Urinary bladder (tissue), 4 donors: ENCODE data around the gene LIPG. TPM values are rescaled to one million over a fixed set of nuclear protein-coding genes. Genes with fewer than 3 reads are reported as not detected.

Source experiments
- DNase-seq: peaks from one replicate; pipeline ENCODE4 v3.0.0-alpha.2; 2015; ENCODE audit errors: extremely low spot score
- H3K27ac ChIP-seq: one replicate; pipeline ENCODE4 v1.5.1; 2013; ENCODE audit warnings: low read depth, mild to moderate bottlenecking, moderate library complexity
- H3K36me3 ChIP-seq: one replicate; pipeline ENCODE4 v1.6.1; 2013; ENCODE audit warnings: mild to moderate bottlenecking, moderate library complexity; ENCODE audit not compliant: insufficient read depth
- H3K4me1 ChIP-seq: one replicate; pipeline ENCODE4 v1.6.1; 2013; ENCODE audit warnings: mild to moderate bottlenecking, moderate library complexity; ENCODE audit not compliant: insufficient read depth
- H3K4me3 ChIP-seq: one replicate; pipeline ENCODE4 v1.5.1; 2013; ENCODE audit warnings: low read depth, low read length
- WGBS: extraction: QIAGEN DNeasy Blood & Tissue Kit; methylation state at CpG from one replicate; pipeline ENCODE4 v1.1.7; 2013; 5-methylcytosine and 5-hydroxymethylcytosine counted together
- polyA plus RNA-seq: library from polyadenylated mRNA; stranded (reverse); fragments of 200-250 nt; gene quantifications from one replicate; pipeline ENCODE4 v1.2.3, GENCODE V29; 2013
- total RNA-seq: library from RNA; depleted of rRNA; stranded (reverse); fragments of >200 nt; gene quantifications from one replicate; pipeline ENCODE4 v1.2.3, GENCODE V29; 2014
- donor health status: healthy with polysubstance abuse.
- donor health status: healthy.

Gene LIPG
- total and polyA plus RNA-seq, 2 donors: 0.85 to 5.0 TPM

- no peaks in the 10 kb centered on the region for H3K36me3 ChIP-seq
- H3K4me1 ChIP-seq: no peaks in the 10 kb centered on the region
- no peak for DNase-seq
- H3K4me3 ChIP-seq: no peak overlapping the region
- WGBS: 47% methylated on average over 8 of the region's 8 CpGs
- no peak overlapping the region for H3K27ac ChIP-seq
These were observed 34.1 kb upstream of the LIPG start for GRCh38 chr18:49527631-49528327.

GRCh38 chr18:49529596-49529995 lies 32.3 kb upstream of the LIPG start:
- Histone ChIP-seq H3K4me3 (no peak overlapping the region), H3K4me1 (no peaks in the 10 kb centered on the region), H3K27ac (no peak overlapping the region), H3K36me3 (no peaks in the 10 kb centered on the region)
- DNase-seq: no peak
- 61% methylated on average over 3 of the region's 3 CpGs for WGBS

GRCh38 chr18:49531678-49532153 lies 30.1 kb upstream of the LIPG start:
- Histone ChIP-seq H3K27ac (no peak overlapping the region), H3K36me3 (no peaks in the 10 kb centered on the region), H3K4me3 (no peak overlapping the region), H3K4me1 (no peaks in the 10 kb centered on the region)
- 62% methylated on average over 10 of the region's 10 CpGs for WGBS
- no peak for DNase-seq

- Histone ChIP-seq H3K4me3 (no peak overlapping the region), H3K4me1 (no peaks in the 10 kb centered on the region), H3K36me3 (no peaks in the 10 kb centered on the region), H3K27ac (no peak overlapping the region)
- 92% methylated on average over 1 of the region's 1 CpG for WGBS
- no peak for DNase-seq
These were observed 26.8 kb upstream of the LIPG start for GRCh38 chr18:49534846-49535601.

GRCh38 chr18:49537232-49537896 lies 24.5 kb upstream of the LIPG start:
- 77% methylated on average over 6 of the region's 6 CpGs for WGBS
- no peak for DNase-seq
- no peak overlapping the region for H3K27ac ChIP-seq
- no peaks in the 10 kb centered on the region for H3K4me1 ChIP-seq
- H3K4me3 ChIP-seq: no peak overlapping the region
- H3K36me3 ChIP-seq: no peaks in the 10 kb centered on the region

- Histone ChIP-seq H3K4me3 (no peak overlapping the region), H3K36me3 (no peaks in the 10 kb centered on the region)
- WGBS: 89% methylated on average over 5 of the region's 5 CpGs
These were observed 17.5 kb upstream of the LIPG start for GRCh38 chr18:49544362-49544761.

GRCh38 chr18:49546278-49546677 lies 15.6 kb upstream of the LIPG start:
- WGBS: 96% methylated on average over 1 of the region's 1 CpG
- H3K4me3 ChIP-seq: no peak overlapping the region
- no peak for DNase-seq

More at GRCh38 chr18:49544362-49544761, 17.5 kb upstream of the LIPG start:
- Histone ChIP-seq H3K27ac (no peak overlapping the region), H3K4me1 (peaks cover 1% of the 10 kb centered on the region)
- no peak for DNase-seq

GRCh38 chr18:49546719-49547273 lies 15.1 kb upstream of the LIPG start:
- 79% methylated on average over 5 of the region's 5 CpGs for WGBS
- no peak overlapping the region for H3K27ac ChIP-seq
- no peak overlapping the region for H3K4me3 ChIP-seq
- H3K4me1 ChIP-seq: peaks cover 1% of the 10 kb centered on the region
- no peak for DNase-seq
- no peaks in the 10 kb centered on the region for H3K36me3 ChIP-seq

More at GRCh38 chr18:49546278-49546677, 15.6 kb upstream of the LIPG start:
- Histone ChIP-seq H3K27ac (no peak overlapping the region), H3K36me3 (no peaks in the 10 kb centered on the region), H3K4me1 (peaks cover 1% of the 10 kb centered on the region)

GRCh38 chr18:49547701-49548100 lies 14.2 kb upstream of the LIPG start:
- DNase-seq: no peak
- H3K27ac ChIP-seq: no peak overlapping the region
- WGBS: 15% methylated on average over 1 of the region's 1 CpG
- H3K4me1 ChIP-seq: peaks cover 1% of the 10 kb centered on the region
- H3K4me3 ChIP-seq: no peak overlapping the region
- H3K36me3 ChIP-seq: no peaks in the 10 kb centered on the region

GRCh38 chr18:49548229-49548636 lies 13.6 kb upstream of the LIPG start:
- 56% methylated on average over 1 of the region's 1 CpG for WGBS
- DNase-seq: no peak
- H3K27ac ChIP-seq: no peak overlapping the region
- no peak overlapping the region for H3K4me3 ChIP-seq
- no peaks in the 10 kb centered on the region for H3K36me3 ChIP-seq
- H3K4me1 ChIP-seq: peaks cover 1% of the 10 kb centered on the region

GRCh38 chr18:49550621-49551339 lies 11.1 kb upstream of the LIPG start:
- Histone ChIP-seq H3K4me1 (peaks cover under 1% of the 10 kb centered on the region), H3K27ac (no peak overlapping the region), H3K4me3 (no peak overlapping the region), H3K36me3 (no peaks in the 10 kb centered on the region)
- WGBS: 94% methylated on average over 6 of the region's 6 CpGs
- no peak for DNase-seq

- Histone ChIP-seq H3K4me3 (no peak overlapping the region), H3K27ac (no peak overlapping the region), H3K36me3 (no peaks in the 10 kb centered on the region), H3K4me1 (no peaks in the 10 kb centered on the region)
- WGBS: 87% methylated on average over 4 of the region's 4 CpGs
- no peak for DNase-seq
These were observed 8.9 kb upstream of the LIPG start for GRCh38 chr18:49553003-49553402.

- WGBS: 91% methylated on average over 4 of the region's 4 CpGs
- DNase-seq: no peak
- Histone ChIP-seq H3K4me1 (no peaks in the 10 kb centered on the region), H3K4me3 (no peak overlapping the region), H3K27ac (no peak overlapping the region), H3K36me3 (no peaks in the 10 kb centered on the region)
These were observed 6.2 kb upstream of the LIPG start for GRCh38 chr18:49555641-49556040.
